Caco-2 (cell line): ENCODE measurements around the gene YY1. TPM values are rescaled to one million over a fixed set of nuclear protein-coding genes. Genes with fewer than 3 reads are reported as not detected.

Experiments used
- BruUV-seq: library from RNA; stranded (reverse); fragments of 400-500 nt; replicated peaks from 2 replicates; lab custom pipeline; 2021; lab: Mats Ljungman, UMichigan
- CTCF ChIA-PET: fragments of 300-600 bp; sonication (Branson Sonifier 250); formaldehyde crosslinking; loops from one replicate; lab custom pipeline; 2022; ENCODE audit warnings: antibody characterized with exemption; lab: Charles Lee
- POLR2A ChIA-PET: fragments of 300-600 bp; sonication (Branson Sonifier 250); formaldehyde crosslinking; loops from one replicate; lab custom pipeline; 2022; ENCODE audit warnings: antibody characterized with exemption; lab: Charles Lee
- DNase-seq, 2 experiments: peaks; one replicate each; pipeline versions ENCODE4 v3.0.0 to v3.0.0-alpha.2; 2020 to 2022
- H3K27me3 ChIP-seq: replicated peaks from 2 replicates; pipeline ENCODE4 v1.6.0; 2011; ENCODE audit warnings: low read length; ENCODE audit not compliant: control insufficient read depth, insufficient read depth
- H3K36me3 ChIP-seq: 2 replicates; pipeline ENCODE4 v1.5.1; 2011; ENCODE audit warnings: low read length; ENCODE audit not compliant: control insufficient read depth, insufficient read depth
- H3K4me1 ChIP-seq: fragments of 250-450 bp; sonication (Bioruptor Pico); 2 replicates; pipeline ENCODE4 v1.5.1; 2020; ENCODE audit warnings: mild to moderate bottlenecking
- H3K4me3 ChIP-seq: 2 replicates; pipeline ENCODE4 v1.5.1; 2011; ENCODE audit warnings: low read depth, mild to moderate bottlenecking, control low read depth, low read length
- H3K9me3 ChIP-seq: fragments of 250-450 bp; sonication (Bioruptor Pico); 2 replicates; pipeline ENCODE4 v1.5.1; 2020; ENCODE audit warnings: mild to moderate bottlenecking, moderate library complexity
- H3K27ac Mint-ChIP-seq: one replicate; pipeline ENCODE4 v1.8.0; 2022; ENCODE audit warnings: mixed read lengths; ENCODE audit not compliant: unreplicated experiment
- H3K27me3 Mint-ChIP-seq: one replicate; pipeline ENCODE4 v1.8.0; 2022; ENCODE audit warnings: mixed read lengths; ENCODE audit not compliant: insufficient read depth, unreplicated experiment
- H3K36me3 Mint-ChIP-seq: one replicate; pipeline ENCODE4 v1.8.0; 2022; ENCODE audit warnings: mild to moderate bottlenecking, mixed read lengths; ENCODE audit not compliant: insufficient read depth, unreplicated experiment
- H3K4me1 Mint-ChIP-seq: one replicate; pipeline ENCODE4 v1.8.0; 2022; ENCODE audit warnings: low read depth, mixed read lengths; ENCODE audit not compliant: unreplicated experiment
- H3K4me3 Mint-ChIP-seq: one replicate; pipeline ENCODE4 v1.8.0; 2022; ENCODE audit warnings: mild to moderate bottlenecking, moderate library complexity, mixed read lengths; ENCODE audit not compliant: unreplicated experiment
- H3K9me3 Mint-ChIP-seq: one replicate; pipeline ENCODE4 v1.8.0; 2022; ENCODE audit warnings: mixed read lengths; ENCODE audit not compliant: unreplicated experiment
- intact Hi-C: fragments of 100-400 bp; cut with micrococcal nuclease; formaldehyde crosslinking; loops from one replicate; pipeline ENCODE4 v1.10.0; 2022; ENCODE audit not compliant: unreplicated experiment
- total RNA-seq: library from RNA; stranded (reverse); gene quantifications from 2 replicates; pipeline ENCODE4 v1.2.3, GENCODE V29; 2022
- TF ChIP-seq, protein P1 (sequence below), 2 experiments: fragments of 200-600 bp in 1 of 2; IDR thresholded peaks; 1 replicate in 1 of 2; 2 replicates in 1 of 2; pipeline versions ENCODE4 v1.5.1 to v1.8.0; 2011 to 2022; ENCODE audit warnings: antibody characterized with exemption in 1 of 2, control low read depth in 1 of 2, inconsistent platforms in 1 of 2, low read depth in 1 of 2, low read length in 1 of 2, mild to moderate bottlenecking in 1 of 2, moderate library complexity in 1 of 2; ENCODE audit not compliant: insufficient read depth in 1 of 2, severe bottlenecking in 1 of 2, unreplicated experiment in 1 of 2

Gene YY1
- total RNA-seq, 1 experiment from 2014 or later = 94.1 TPM

DNA sequence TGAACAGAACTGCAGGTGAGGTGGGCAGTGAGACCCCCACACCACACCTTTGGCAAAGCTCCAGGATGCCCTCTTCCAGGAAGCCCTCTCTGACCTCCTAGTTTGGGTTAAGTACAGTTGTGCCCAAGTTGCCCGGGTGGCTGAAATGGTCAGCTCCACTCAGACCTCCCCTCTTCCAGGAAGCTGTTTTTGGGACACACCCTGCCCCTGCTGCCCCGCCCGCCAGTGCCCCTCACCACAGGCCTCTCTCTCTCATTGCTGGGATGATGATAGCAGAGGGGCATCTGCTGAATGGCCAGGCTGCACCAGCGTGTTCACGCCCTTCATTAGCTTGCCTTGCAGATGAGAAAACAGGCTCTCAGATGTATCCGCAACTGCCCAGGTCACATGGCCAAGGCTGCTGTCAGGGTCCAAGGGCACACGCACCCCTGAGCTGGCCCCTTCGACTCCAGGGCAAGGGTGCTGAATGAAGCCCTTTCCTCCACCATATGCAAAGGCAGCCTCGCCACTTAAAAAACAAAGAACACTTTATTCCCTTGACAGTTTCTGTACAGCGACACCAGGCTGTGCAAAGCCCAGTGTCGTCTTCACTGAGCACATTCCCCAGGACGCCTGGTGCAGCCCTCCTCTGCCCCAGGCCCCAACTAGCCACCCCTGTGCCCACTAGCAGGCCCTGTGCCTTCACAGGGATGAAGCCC lies 51.8 kb downstream of the YY1 start:
- 0 out of 2 replicates have a peak, but pooled peaks cover 4% of the 10 kb centered on the region for H3K4me1 ChIP-seq
- H3K4me1 Mint-ChIP-seq = peaks cover 5% of the 10 kb centered on the region
- CTCF ChIA-PET = interaction anchor here (0.6 to 0.7 kb wide), 2 partner anchors 12 to 87 kb away, joined by 3 read pairs; no protein-coding TSS in a partner anchor
- intact Hi-C loops = no loop called here
- H3K27me3 ChIP-seq = no peaks in the 10 kb centered on the region
- H3K27ac Mint-ChIP-seq = no peak overlapping the region
- TF ChIP-seq, protein P1, sequence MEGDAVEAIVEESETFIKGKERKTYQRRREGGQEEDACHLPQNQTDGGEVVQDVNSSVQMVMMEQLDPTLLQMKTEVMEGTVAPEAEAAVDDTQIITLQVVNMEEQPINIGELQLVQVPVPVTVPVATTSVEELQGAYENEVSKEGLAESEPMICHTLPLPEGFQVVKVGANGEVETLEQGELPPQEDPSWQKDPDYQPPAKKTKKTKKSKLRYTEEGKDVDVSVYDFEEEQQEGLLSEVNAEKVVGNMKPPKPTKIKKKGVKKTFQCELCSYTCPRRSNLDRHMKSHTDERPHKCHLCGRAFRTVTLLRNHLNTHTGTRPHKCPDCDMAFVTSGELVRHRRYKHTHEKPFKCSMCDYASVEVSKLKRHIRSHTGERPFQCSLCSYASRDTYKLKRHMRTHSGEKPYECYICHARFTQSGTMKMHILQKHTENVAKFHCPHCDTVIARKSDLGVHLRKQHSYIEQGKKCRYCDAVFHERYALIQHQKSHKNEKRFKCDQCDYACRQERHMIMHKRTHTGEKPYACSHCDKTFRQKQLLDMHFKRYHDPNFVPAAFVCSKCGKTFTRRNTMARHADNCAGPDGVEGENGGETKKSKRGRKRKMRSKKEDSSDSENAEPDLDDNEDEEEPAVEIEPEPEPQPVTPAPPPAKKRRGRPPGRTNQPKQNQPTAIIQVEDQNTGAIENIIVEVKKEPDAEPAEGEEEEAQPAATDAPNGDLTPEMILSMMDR (IDR thresholded peaks at IDR 0.05; ENCODE audit: insufficient read depth in 1 of 2, low read depth in 1 of 2, low read length in 1 of 2, severe bottlenecking in 1 of 2, unreplicated experiment in 1 of 2) = no peak
- H3K4me3 ChIP-seq = no peak overlapping the region
- DNase-seq = no peak
- peaks cover 18% of the 10 kb centered on the region for H3K36me3 Mint-ChIP-seq
- H3K36me3 ChIP-seq = no peaks in the 10 kb centered on the region; the same call in 1 of the 2 replicates
- POLR2A ChIA-PET = interaction anchor here (0.5 kb wide), 1 partner anchor 1416 kb away, joined by 3 read pairs; no protein-coding TSS in a partner anchor
- H3K27me3 Mint-ChIP-seq = no peaks in the 10 kb centered on the region
- no TSS peak for BruUV-seq
- no peaks in the 10 kb centered on the region for H3K9me3 Mint-ChIP-seq
- no peak overlapping the region for H3K4me3 Mint-ChIP-seq
- H3K9me3 ChIP-seq = no peaks in the 10 kb centered on the region

DNA sequence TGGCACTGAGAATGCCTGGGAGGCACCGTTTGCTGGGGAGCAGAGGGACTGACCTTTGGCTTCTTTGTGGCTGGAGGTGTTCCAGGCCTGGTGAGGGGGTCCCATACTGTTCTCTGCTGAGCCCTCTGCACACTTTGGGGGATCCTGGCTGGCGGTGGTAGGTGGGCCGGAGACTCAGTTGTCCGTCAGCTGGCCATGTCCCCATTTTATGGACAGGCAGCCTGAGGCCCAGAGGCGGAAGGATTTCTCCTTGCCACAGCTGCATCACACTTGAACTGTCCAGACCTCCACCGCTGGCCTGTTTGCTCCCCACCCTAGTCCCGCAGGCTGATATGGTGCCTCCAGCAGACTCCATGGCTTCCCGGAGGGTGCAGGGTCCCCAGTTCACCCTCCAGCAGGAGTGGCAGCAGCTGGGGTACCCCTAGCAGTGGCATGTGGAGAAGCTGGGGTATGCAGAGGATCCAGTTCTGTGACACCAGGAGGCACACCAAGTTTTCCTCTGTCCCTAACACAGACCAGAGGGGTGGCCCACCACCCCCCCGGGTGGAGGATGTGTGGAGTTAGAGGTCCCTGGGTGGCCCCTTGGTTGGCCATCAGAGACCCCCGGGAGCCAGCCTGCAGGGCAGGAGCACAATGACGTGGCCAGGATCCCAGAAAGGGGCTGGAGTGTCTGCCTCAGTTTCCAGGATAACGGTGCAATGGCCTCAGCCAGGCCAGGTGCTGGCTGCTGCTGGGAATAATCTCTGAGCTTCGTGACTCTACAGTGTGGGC lies 52.5 kb downstream of the YY1 start:
- Mint-ChIP-seq H3K27ac (no peak overlapping the region), H3K9me3 (no peaks in the 10 kb centered on the region), H3K4me1 (no peaks in the 10 kb centered on the region), H3K36me3 (peaks cover 20% of the 10 kb centered on the region), H3K27me3 (no peaks in the 10 kb centered on the region), H3K4me3 (no peak overlapping the region)
- Histone ChIP-seq H3K36me3 (no peaks in the 10 kb centered on the region; the same call in 1 of the 2 replicates), H3K4me1 (no peaks in the 10 kb centered on the region), H3K9me3 (no peaks in the 10 kb centered on the region), H3K27me3 (no peaks in the 10 kb centered on the region), H3K4me3 (no peak overlapping the region)
- TF ChIP-seq, protein P1 (IDR thresholded peaks at IDR 0.05; ENCODE audit: insufficient read depth in 1 of 2, low read depth in 1 of 2, low read length in 1 of 2, severe bottlenecking in 1 of 2, unreplicated experiment in 1 of 2) = no peak
- DNase-seq = no peak
- POLR2A ChIA-PET = no interaction called here
- CTCF ChIA-PET = no interaction called here
- intact Hi-C loops = no loop called here
- TSS peak; percentile 33 for BruUV-seq

DNA sequence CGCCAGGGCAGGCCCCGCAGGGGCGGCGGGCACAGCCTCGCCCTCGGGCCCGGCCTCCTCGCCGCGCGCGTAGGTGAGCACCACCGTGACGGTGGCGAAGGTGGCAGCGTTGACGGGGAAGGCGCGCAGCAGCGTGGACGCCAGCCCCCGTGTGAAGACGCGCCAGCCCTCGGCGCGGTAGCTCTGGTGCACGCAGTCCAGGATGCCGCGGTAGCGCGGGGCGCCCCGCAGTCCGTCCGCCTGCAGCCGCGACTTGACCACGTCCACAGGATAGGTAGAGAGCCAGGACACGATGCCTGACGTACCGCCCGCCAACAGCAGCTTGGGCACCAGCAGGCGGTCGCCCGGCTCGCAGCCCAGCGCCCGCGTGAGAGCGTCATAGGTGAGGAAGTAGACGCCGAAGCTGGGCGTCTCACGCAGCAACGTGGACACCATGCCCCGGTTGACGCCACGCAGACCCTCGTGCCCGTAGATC lies 53.4 kb downstream of the YY1 start:
- H3K4me1 ChIP-seq = no peaks in the 10 kb centered on the region

More for the DNA sequence above, 53.4 kb downstream of the YY1 start:
- TF ChIP-seq, protein P1 (IDR thresholded peaks at IDR 0.05; ENCODE audit: insufficient read depth in 1 of 2, low read depth in 1 of 2, low read length in 1 of 2, severe bottlenecking in 1 of 2, unreplicated experiment in 1 of 2) = no peak
- Mint-ChIP-seq H3K4me1 (no peaks in the 10 kb centered on the region), H3K27ac (no peak overlapping the region), H3K36me3 (peaks cover 26% of the 10 kb centered on the region), H3K9me3 (no peaks in the 10 kb centered on the region), H3K27me3 (no peaks in the 10 kb centered on the region), H3K4me3 (no peak overlapping the region)
- ChIA-PET CTCF (no interaction called here), POLR2A (no interaction called here)
- no peaks in the 10 kb centered on the region for H3K9me3 ChIP-seq
- H3K36me3 ChIP-seq = no peaks in the 10 kb centered on the region; the same call in 1 of the 2 replicates
- no TSS peak for BruUV-seq
- H3K27me3 ChIP-seq = no peaks in the 10 kb centered on the region
- intact Hi-C loops = no loop called here
- no peak for DNase-seq
- H3K4me3 ChIP-seq = no peak overlapping the region
